ENCODE measurements around the gene FRMD4A.

The FRMD4A gene

DNA sequence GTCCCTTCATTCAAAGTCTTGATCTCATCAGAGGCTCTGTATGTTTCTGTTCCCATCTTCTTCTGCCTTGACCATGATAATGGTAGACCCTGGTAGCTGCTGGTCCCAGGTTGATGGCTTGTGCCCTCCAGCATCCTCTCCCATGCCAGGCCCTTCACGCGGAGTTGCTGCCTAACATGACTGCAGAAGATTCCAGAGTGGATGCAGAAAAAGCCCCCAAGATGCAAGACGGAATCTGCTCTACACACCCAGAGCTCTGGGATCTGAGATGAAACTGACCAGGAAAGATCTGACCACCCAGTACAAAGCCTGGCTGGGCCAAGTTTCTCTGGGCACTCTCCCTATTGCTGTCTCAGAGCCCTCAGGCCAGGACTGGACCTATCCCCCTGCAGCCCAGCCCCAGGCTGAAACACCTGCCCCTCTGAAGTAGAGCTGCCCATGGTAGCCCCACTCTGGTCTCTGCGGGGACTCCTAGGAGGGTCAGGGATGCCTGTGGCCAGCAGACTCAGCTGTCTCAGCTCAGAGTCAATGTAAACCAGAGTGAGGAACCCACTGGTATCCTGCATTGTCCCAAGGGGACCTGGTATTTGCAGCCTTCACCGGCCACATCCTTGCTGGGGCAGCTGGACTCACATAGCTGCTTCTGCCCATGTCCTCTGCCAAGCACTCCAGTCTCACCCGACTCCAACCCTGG, 9.5 kb upstream of the FRMD4A start:
- no peaks in the 10 kb centered on the region for H3K36me3 ChIP-seq (ENCODE audit: insufficient read depth, low read length)
- WGBS: 95% methylated on average over 6 of the region's 6 CpGs
- no peaks in the 10 kb centered on the region for H3K27me3 ChIP-seq (ENCODE audit: insufficient read depth, low read length)

DNA sequence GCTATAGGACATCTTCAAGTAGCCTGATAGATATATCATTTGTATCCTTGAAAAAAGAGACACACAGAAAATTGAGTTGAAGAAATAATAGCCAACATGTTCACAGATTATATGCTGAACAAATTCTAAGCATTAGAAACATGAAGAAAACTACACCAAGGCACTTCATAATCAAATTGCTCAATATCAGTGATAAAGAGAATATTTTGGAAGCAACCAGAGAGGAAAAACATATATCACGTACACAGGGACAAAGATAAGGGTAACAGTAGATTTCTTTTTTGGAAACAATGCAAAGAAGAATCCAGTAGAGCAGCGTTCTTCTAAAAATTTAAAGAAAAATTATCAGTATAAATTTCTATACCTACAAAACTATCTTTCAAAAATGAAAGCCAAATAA, 6.0 kb upstream of the FRMD4A start:
- Histone ChIP-seq H3K27me3 (ENCODE audit: insufficient read depth, low read length) (no peaks in the 10 kb centered on the region), H3K27ac (ENCODE audit: low read depth, low read length) (no peak overlapping the region), H3K9ac (ENCODE audit: low read depth, low read length) (no peak overlapping the region), H3K4me3 (ENCODE audit: low read length) (no peak overlapping the region), H3K9me3 (ENCODE audit: insufficient read depth, low read depth, low read length) (no peaks in the 10 kb centered on the region), H3K36me3 (ENCODE audit: insufficient read depth, low read length) (no peaks in the 10 kb centered on the region), H3K4me1 (ENCODE audit: insufficient read depth, low read length) (no peaks in the 10 kb centered on the region)
- WGBS: 100% methylated on average over 2 of the region's 2 CpGs

More for the DNA sequence above, 9.5 kb upstream of the FRMD4A start:
- no peaks in the 10 kb centered on the region for H3K9me3 ChIP-seq (ENCODE audit: insufficient read depth, low read depth, low read length)
- no peak overlapping the region for H3K4me3 ChIP-seq (ENCODE audit: low read length)
- no peaks in the 10 kb centered on the region for H3K4me1 ChIP-seq (ENCODE audit: insufficient read depth, low read length)
- H3K9ac ChIP-seq (ENCODE audit: low read depth, low read length): no peak overlapping the region
- no peak overlapping the region for H3K27ac ChIP-seq (ENCODE audit: low read depth, low read length)

DNA sequence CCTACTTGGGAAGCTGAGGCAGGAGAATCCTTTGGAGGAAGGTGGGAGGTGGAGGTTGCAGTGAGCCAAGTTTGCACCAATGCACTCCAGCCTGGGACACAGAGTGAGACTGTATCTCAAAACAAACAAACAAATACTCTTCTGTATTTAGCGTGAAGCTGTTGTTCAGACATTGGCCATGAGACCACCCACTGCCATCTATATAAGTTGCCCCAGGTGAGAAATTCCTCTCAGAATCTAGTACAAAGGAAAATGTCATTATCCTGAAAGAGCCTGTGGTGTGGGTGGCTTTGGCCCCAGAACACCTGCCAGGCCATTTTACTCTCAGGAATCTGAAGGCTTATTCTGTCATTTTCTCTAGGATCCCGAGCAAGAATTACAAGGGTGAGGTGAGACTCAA, 4.0 kb upstream of the FRMD4A start:
- H3K4me1 ChIP-seq (ENCODE audit: insufficient read depth, low read length): peaks cover 15% of the 10 kb centered on the region
- H3K4me3 ChIP-seq (ENCODE audit: low read length): no peak overlapping the region
- no peaks in the 10 kb centered on the region for H3K27me3 ChIP-seq (ENCODE audit: insufficient read depth, low read length)
- H3K27ac ChIP-seq (ENCODE audit: low read depth, low read length): no peak overlapping the region
- 66% methylated on average over 2 of the region's 2 CpGs for WGBS
- H3K36me3 ChIP-seq (ENCODE audit: insufficient read depth, low read length): no peaks in the 10 kb centered on the region
- no peak overlapping the region for H3K9ac ChIP-seq (ENCODE audit: low read depth, low read length)
- no peaks in the 10 kb centered on the region for H3K9me3 ChIP-seq (ENCODE audit: insufficient read depth, low read depth, low read length)

DNA sequence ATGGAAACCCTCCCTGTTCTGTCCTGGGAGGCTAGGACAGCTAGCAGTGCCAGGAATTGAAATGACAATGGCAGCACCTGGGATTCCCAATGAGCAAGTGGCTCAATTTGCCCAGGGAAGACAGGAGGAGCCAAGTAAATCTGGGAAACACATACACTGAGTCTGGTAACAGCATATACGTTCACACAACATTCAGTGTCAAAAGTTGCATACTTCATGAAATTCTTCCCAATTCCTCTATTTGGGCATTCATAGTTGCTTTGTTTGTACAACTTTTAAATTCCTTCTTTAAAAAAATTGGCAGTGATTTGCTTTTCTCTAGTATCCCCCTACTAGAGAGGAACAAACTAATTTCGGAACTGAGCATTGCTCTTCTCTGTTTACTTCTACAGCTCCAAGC, 2.9 kb upstream of the FRMD4A start:
- Histone ChIP-seq H3K27ac (ENCODE audit: low read depth, low read length) (no peak overlapping the region), H3K4me3 (ENCODE audit: low read length) (no peak overlapping the region), H3K27me3 (ENCODE audit: insufficient read depth, low read length) (no peaks in the 10 kb centered on the region), H3K36me3 (ENCODE audit: insufficient read depth, low read length) (no peaks in the 10 kb centered on the region), H3K9me3 (ENCODE audit: insufficient read depth, low read depth, low read length) (no peaks in the 10 kb centered on the region), H3K9ac (ENCODE audit: low read depth, low read length) (no peak overlapping the region), H3K4me1 (ENCODE audit: insufficient read depth, low read length) (peaks cover 27% of the 10 kb centered on the region)
- WGBS: 86% methylated on average over 2 of the region's 2 CpGs

DNA sequence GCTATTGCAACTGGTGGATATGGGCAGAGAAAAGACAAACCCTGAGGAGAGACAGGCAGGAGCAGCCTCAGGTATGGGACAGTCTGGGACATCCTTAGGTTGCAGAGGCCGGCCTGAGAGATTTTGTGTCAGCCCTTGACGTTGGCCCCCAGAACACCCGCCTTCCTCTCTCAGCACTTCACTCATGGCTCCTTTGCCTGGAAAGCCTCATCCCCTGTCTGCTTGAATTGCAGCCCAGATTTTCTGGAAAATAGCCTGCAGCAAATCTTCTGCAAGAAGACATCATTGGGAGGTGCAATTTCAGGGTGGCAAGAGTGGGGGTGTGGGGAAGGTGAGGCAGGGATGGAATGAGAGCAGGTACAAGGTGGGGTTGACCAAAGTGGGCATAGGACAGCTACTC, 2.2 kb upstream of the FRMD4A start:
- WGBS: 89% methylated on average over 3 of the region's 3 CpGs
- no peak overlapping the region for H3K9ac ChIP-seq (ENCODE audit: low read depth, low read length)

DNA sequence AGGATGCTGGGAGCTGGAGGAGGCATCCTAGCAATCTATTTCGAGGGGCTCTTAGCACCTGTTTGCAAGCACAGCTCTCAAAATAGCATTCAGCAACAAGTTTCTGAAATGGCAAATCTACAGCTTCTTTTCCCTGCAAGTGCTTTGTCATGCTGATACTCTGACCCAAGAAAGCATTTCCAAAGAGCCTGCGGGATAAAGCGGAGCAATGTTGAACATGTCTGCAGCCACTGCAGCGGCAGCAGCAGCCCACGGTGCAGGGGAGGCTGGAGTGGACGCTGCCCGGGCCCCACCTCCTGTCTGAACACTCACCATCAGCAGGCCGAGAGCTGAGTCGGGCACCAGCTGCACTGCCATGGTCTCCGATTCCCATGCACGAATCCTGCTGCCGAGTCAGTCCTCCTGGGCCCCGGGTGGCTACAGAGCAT, 964 bp downstream of the FRMD4A start:
- Histone ChIP-seq H3K4me1 (ENCODE audit: insufficient read depth, low read length) (peaks cover 27% of the 10 kb centered on the region), H3K27ac (ENCODE audit: low read depth, low read length) (peak overlapping the region; percentile 38; the same call in 1 of the 2 replicates), H3K27me3 (ENCODE audit: insufficient read depth, low read length) (no peaks in the 10 kb centered on the region), H3K4me3 (ENCODE audit: low read length) (peak overlapping the region; percentile 19; the same call in 1 of the 2 replicates), H3K9ac (ENCODE audit: low read depth, low read length) (no peak overlapping the region), H3K36me3 (ENCODE audit: insufficient read depth, low read length) (no peaks in the 10 kb centered on the region), H3K9me3 (ENCODE audit: insufficient read depth, low read depth, low read length) (no peaks in the 10 kb centered on the region)
- 17% methylated on average over 13 of the region's 13 CpGs for WGBS

More for the DNA sequence above, 2.2 kb upstream of the FRMD4A start:
- no peaks in the 10 kb centered on the region for H3K9me3 ChIP-seq (ENCODE audit: insufficient read depth, low read depth, low read length)
- H3K27ac ChIP-seq (ENCODE audit: low read depth, low read length): no peak overlapping the region
- no peak overlapping the region for H3K4me3 ChIP-seq (ENCODE audit: low read length)
- H3K4me1 ChIP-seq (ENCODE audit: insufficient read depth, low read length): peaks cover 27% of the 10 kb centered on the region
- H3K36me3 ChIP-seq (ENCODE audit: insufficient read depth, low read length): no peaks in the 10 kb centered on the region
- no peaks in the 10 kb centered on the region for H3K27me3 ChIP-seq (ENCODE audit: insufficient read depth, low read length)

DNA sequence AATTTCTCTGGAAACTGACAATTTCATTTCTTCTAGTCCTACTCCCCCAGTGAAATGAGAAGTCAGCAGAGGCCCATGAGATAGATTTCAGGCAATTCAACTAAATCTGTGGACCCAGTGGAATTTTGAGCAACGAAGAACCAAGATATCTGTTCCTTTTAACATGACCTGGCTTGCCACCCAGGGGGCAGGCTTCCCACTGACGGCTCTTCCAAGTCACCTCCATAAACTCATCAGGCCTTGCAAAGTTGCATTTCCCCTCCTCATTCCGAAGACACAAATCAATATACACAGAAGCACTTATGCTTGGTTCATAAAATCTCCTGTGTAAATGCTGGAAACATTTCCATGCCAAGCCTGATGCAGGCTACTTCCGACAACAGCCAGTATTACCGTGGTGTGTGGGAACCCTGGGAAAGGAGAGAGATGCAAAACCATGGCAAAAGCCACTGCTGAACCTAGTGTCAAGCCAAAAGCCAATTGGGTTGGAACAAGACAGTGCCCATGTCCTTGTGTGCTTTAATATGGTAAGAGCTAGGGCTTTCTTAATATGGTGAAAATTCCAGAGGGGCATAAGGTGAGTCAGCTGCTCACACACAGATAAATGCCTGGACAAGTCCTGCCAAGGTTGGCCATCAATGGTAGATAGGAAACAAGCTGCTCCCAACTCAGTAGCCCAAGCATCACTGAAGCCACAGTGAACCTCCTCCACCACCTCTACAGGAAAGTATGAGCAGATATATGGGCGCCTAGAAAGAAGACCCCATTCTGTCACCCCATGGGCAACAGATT, 1.6 kb downstream of the FRMD4A start:
- WGBS: 73% methylated on average over 6 of the region's 6 CpGs
- no peak overlapping the region for H3K27ac ChIP-seq (ENCODE audit: low read depth, low read length)
- peaks cover 27% of the 10 kb centered on the region for H3K4me1 ChIP-seq (ENCODE audit: insufficient read depth, low read length)
- H3K9ac ChIP-seq (ENCODE audit: low read depth, low read length): no peak overlapping the region
- no peak overlapping the region for H3K4me3 ChIP-seq (ENCODE audit: low read length)
- no peaks in the 10 kb centered on the region for H3K9me3 ChIP-seq (ENCODE audit: insufficient read depth, low read depth, low read length)
- H3K36me3 ChIP-seq (ENCODE audit: insufficient read depth, low read length): no peaks in the 10 kb centered on the region
- no peaks in the 10 kb centered on the region for H3K27me3 ChIP-seq (ENCODE audit: insufficient read depth, low read length)

DNA sequence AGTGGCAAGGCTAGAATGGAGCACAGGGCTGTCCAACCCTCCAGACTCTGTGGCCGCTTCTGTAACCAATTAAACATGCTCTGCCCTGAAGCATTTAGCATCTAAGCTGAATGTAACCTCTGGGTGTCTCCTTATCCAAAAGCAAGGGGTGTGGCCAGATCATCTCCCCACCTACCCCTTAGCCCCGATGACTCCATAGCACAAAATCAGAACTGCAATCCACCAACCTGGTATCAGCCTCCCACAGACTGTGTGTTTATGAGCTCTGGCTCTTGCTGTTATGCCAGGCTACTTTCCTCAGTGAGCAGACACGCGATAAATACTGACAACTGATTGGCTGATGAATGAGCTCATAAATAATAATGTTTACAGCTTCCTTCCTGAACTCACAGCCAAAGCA, 3.2 kb downstream of the FRMD4A start:
- WGBS: 97% methylated on average over 4 of the region's 4 CpGs
- H3K27me3 ChIP-seq (ENCODE audit: insufficient read depth, low read length): no peaks in the 10 kb centered on the region
- no peak overlapping the region for H3K4me3 ChIP-seq (ENCODE audit: low read length)
- H3K9ac ChIP-seq (ENCODE audit: low read depth, low read length): no peak overlapping the region
- H3K4me1 ChIP-seq (ENCODE audit: insufficient read depth, low read length): peaks cover 27% of the 10 kb centered on the region
- no peak overlapping the region for H3K27ac ChIP-seq (ENCODE audit: low read depth, low read length)
- H3K9me3 ChIP-seq (ENCODE audit: insufficient read depth, low read depth, low read length): no peaks in the 10 kb centered on the region
- H3K36me3 ChIP-seq (ENCODE audit: insufficient read depth, low read length): no peaks in the 10 kb centered on the region

DNA sequence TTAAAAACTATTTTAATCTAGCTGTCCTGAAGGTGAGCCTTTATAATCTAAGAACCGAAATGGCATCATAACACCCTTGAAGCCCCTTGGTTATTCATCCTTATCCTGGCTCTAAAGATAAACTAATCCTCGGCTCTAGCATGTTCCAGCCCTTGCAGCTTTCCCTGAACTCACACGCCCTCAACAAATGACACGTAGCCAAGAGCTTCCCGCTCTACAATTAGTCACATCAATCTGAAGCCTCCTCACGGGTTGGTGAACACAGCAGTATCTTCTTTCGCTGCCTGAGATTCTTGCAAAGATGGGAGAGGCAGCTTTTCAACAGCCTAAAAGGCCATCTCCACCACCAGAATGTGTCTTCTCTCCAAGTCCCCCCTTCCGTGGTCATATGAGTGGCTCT, 4.1 kb downstream of the FRMD4A start:
- 93% methylated on average over 8 of the region's 8 CpGs for WGBS
- Histone ChIP-seq H3K36me3 (ENCODE audit: insufficient read depth, low read length) (no peaks in the 10 kb centered on the region), H3K9me3 (ENCODE audit: insufficient read depth, low read depth, low read length) (no peaks in the 10 kb centered on the region), H3K4me1 (ENCODE audit: insufficient read depth, low read length) (peaks cover 27% of the 10 kb centered on the region), H3K27me3 (ENCODE audit: insufficient read depth, low read length) (no peaks in the 10 kb centered on the region), H3K27ac (ENCODE audit: low read depth, low read length) (no peak overlapping the region), H3K4me3 (ENCODE audit: low read length) (no peak overlapping the region), H3K9ac (ENCODE audit: low read depth, low read length) (no peak overlapping the region)

DNA sequence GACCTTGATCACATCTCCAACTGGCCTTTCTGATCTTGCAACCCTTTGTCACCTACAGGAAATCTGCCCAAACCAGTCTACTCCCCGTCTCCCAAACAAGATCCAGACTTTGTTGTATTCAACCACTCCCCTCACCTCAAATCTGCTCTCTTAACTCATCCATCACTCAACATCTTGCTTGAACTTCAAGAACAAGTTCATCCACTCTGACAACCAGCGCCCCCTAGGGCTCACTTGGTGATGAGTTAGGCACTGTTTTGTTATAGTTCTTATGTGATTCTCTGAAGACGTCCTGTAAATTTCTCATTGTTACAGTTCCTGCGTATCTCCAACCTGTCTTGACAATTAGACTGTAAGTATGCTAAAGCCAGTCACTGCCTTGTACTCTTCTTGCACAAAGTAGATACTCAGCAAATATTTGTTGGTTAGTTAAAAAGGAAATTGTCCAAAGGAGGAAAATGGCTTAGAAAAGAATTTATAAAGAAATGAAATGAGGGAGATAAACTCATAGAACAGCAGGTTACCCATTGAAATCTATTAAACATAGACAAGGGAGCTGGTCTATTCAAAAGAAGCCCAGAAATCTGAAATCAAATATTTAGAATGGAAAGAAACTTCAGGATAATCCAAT, 5.3 kb downstream of the FRMD4A start:
- no peaks in the 10 kb centered on the region for H3K36me3 ChIP-seq (ENCODE audit: insufficient read depth, low read length)
- H3K9me3 ChIP-seq (ENCODE audit: insufficient read depth, low read depth, low read length): no peaks in the 10 kb centered on the region
- H3K4me3 ChIP-seq (ENCODE audit: low read length): no peak overlapping the region
- H3K9ac ChIP-seq (ENCODE audit: low read depth, low read length): no peak overlapping the region
- WGBS: 70% methylated on average over 4 of the region's 4 CpGs
- no peaks in the 10 kb centered on the region for H3K27me3 ChIP-seq (ENCODE audit: insufficient read depth, low read length)
- H3K27ac ChIP-seq (ENCODE audit: low read depth, low read length): no peak overlapping the region
- peaks cover 19% of the 10 kb centered on the region for H3K4me1 ChIP-seq (ENCODE audit: insufficient read depth, low read length)

DNA sequence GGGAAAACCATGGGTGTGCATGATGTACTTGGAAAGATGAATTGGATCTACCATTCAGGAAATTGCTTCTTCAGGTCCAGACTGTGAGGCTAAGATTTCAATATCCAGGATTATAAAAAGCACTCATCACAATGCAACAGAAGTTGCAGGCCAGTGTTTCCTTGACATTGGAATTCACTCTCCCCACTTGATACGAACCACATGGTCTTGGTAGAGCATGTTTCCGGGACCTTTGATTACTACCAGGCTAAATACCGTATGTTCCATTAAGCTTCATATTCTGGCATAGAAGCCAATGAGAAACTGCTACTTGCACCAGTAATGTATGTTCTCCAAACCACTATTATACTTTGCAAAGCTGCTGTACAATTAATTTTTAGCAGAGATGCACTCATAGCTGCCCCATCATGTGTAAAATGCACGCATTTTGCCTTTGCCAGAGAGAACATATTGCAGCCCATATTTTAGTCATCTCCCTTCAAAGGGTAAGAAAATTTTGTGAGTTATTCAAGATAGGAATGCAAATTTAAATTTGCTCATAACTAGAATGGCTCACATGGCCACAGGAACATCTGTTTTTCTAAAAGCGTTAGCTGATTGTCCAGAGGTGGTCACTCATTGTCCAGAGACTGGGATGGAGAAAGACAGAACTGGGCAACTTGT, 8.1 kb downstream of the FRMD4A start:
- Histone ChIP-seq H3K4me3 (ENCODE audit: low read length) (no peak overlapping the region), H3K36me3 (ENCODE audit: insufficient read depth, low read length) (no peaks in the 10 kb centered on the region), H3K9me3 (ENCODE audit: insufficient read depth, low read depth, low read length) (no peaks in the 10 kb centered on the region), H3K27ac (ENCODE audit: low read depth, low read length) (no peak overlapping the region), H3K9ac (ENCODE audit: low read depth, low read length) (no peak overlapping the region), H3K27me3 (ENCODE audit: insufficient read depth, low read length) (no peaks in the 10 kb centered on the region), H3K4me1 (ENCODE audit: insufficient read depth, low read length) (no peaks in the 10 kb centered on the region; the same call in 1 of the 2 replicates)
- 76% methylated on average over 5 of the region's 5 CpGs for WGBS

Measured in HUES64 (cell line).